HPDE6-E6E7 (cell line): ENCODE results near the gene C2CD2L.
"Not testable (repeated sequence)": the region's sequence is repeated elsewhere in the genome, so short reads cannot be mapped to it uniquely, and the experiment has no call there.

Source experiments
- DNase-seq: peaks from one replicate; pipeline ENCODE4 v3.0.0; 2011; ENCODE audit warnings: missing footprints; ENCODE audit errors: extremely low spot score

C2CD2L gene

GRCh38 chr11:119106564-119107537 lies at the start of gene C2CD2L:
Gene C2CD2L, plus strand, starts transcription at chr11:119107344. Its CDS starts 398 bp downstream, at chr11:119107742.
- DNase-seq = peak; percentile 93

- not testable (repeated sequence) for DNase-seq
Measured at GRCh38 chr11:119059128-119059527, 48.0 kb upstream of the C2CD2L start.

- DNase-seq = no peak
Measured at GRCh38 chr11:119061256-119061655, 45.9 kb upstream of the C2CD2L start.

DNA sequence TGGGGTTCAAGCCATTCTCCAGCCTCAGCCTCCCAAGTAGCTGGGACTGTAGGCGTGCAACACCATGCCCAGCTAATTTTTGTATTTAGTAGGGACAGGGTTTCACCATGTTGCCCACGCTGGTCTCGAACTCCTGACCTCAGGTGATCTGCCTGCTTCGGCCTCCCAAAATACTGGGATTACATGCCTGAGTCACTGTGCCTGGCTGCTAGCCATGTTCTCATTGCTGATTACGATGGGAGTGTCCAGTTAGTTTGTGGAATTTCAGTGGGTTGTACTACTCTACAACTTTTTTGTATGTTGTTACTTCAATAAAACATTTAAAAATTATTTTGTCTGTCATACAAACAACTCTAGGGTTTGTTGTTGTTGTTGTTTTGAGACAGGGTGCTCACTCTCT lies 44.4 kb upstream of the C2CD2L start:
- DNase-seq = no peak

- DNase-seq = peak; percentile 34
Measured at GRCh38 chr11:119065369-119065768, 41.8 kb upstream of the C2CD2L start.

- DNase-seq = peak; percentile 100
Measured at GRCh38 chr11:119067371-119068222, 39.5 kb upstream of the C2CD2L start, which contains the start of gene VPS11. Gene VPS11, plus strand, starts transcription at chr11:119067818. Its CDS starts 6 bp downstream, at chr11:119067824.

GRCh38 chr11:119077839-119078238 lies 29.3 kb upstream of the C2CD2L start:
- DNase-seq = no peak

DNA sequence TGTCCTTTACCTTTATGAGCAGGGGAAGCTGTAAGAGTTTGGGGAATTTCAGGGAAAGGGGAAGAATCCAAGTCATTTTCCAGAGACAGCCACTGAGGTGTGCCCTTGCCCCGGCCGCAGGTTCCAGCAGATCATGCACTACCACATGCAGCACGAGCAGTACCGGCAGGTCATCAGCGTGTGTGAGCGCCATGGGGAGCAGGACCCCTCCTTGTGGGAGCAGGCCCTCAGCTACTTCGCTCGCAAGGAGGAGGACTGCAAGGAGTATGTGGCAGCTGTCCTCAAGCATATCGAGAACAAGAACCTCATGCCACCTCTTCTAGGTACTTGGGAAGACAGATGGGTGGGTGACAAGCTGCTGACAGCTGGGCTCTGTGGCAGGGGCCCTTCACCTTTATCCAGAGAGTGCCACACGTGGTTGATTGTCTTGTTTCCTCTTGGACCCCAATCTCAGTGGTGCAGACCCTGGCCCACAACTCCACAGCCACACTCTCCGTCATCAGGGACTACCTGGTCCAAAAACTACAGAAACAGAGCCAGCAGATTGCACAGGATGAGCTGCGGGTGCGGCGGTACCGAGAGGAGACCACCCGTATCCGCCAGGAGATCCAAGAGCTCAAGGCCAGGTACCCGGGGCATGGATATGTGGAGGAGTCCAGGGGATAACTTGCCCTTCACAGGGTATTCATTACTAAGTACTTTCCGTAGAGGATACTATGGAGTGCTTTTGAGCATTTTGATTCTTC lies 28.3 kb upstream of the C2CD2L start:
- DNase-seq = no peak

GRCh38 chr11:119081682-119082260 lies 25.4 kb upstream of the C2CD2L start:
- DNase-seq = no peak

DNA sequence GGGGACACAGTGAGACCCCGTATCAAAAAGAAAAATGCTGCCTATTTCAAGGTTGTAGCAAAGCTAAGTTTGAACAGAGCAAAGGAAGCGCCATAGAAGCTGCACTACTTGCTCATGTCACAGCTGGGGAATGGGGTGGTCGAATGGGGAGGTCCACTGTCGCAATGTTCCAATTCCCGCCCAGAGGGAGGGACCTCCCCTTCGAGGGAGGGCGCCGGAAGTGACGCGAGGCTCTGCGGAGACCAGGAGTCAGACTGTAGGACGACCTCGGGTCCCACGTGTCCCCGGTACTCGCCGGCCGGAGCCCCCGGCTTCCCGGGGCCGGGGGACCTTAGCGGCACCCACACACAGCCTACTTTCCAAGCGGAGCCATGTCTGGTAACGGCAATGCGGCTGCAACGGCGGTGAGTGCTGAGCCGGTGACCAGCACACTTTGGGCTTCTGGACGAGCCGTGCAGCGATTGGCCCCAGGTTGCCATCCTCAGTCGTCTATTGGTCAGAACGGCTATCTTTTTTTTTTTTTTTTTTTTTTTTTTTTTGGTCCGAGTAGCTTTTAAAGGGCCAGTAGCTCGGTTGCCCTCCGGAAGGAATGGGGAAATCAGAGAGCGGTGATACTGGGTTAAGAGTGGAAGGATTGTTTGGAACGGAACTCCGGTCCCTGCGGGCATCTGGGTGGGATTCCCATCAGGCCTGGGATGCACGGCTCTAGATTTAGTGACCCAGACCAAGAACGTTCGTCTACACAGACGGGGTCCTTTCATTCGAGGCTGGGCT lies 22.3 kb upstream of the C2CD2L start, which contains the start of gene HMBS:
TSS of gene HMBS (plus strand) at position 219 of the 774 bp plus-strand sequence. CDS start at position 372, 153 bp downstream.
- DNase-seq = peak; percentile 93

DNA sequence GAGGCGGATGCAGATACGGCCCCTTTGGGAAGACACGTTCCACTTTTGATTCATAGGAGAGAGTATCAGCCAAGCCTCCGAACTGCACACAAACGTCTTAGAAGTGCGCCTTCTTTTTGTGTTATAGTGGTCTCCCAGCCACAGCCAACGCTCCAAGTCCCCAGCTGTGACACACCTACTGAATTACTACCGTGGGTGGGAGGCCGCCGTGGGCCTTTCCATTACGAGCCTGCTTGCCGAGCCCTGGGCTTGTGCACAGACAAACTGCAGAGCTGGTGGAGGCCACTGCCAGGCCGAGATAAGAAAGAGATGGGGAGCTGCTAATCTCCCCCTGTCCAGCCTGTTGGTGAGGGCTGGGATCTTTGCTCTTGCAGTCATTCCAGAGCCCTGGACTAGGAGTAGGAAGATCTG lies 21.7 kb upstream of the C2CD2L start:
- no peak for DNase-seq

GRCh38 chr11:119087123-119087522 lies 20.0 kb upstream of the C2CD2L start:
- no peak for DNase-seq

- no peak for DNase-seq
Measured at GRCh38 chr11:119087747-119088241, 19.4 kb upstream of the C2CD2L start.

GRCh38 chr11:119088406-119088805 lies 18.7 kb upstream of the C2CD2L start:
- DNase-seq = no peak

DNA sequence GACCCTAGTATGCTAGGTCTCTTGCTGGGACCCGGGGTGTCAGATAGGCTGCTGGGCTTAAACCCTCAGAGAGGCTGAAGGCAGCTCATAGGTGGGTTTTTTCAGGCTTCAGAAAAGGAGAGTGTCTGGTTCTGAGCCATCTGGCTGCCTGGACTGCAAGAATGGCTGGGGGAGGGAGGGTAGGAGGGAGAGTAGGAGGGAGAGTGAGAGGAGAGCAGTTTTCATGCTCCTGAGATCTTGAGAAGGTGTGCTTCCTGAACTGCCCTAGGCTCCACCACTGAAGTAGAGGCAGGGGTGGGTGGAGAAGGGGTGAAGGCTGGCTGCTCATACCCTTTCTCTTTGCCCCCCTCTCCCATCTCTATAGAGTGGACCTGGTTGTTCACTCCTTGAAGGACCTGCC lies 17.8 kb upstream of the C2CD2L start:
- no peak for DNase-seq

DNA sequence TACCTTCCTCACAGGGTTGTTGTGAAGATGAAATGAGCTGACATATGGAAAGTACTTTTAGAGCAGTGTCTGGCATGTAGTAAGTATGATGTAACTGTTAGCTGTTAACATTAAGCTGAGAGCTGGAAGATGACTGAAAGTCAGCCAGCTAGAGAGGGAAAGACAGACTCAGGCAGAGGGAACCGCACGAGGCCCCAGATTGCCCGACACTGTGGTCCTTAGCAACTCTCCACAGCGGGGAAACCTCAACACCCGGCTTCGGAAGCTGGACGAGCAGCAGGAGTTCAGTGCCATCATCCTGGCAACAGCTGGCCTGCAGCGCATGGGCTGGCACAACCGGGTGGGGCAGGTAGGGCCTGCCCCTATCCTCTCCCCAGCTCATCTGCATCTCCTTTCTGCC lies 16.0 kb upstream of the C2CD2L start:
- no peak for DNase-seq

DNA sequence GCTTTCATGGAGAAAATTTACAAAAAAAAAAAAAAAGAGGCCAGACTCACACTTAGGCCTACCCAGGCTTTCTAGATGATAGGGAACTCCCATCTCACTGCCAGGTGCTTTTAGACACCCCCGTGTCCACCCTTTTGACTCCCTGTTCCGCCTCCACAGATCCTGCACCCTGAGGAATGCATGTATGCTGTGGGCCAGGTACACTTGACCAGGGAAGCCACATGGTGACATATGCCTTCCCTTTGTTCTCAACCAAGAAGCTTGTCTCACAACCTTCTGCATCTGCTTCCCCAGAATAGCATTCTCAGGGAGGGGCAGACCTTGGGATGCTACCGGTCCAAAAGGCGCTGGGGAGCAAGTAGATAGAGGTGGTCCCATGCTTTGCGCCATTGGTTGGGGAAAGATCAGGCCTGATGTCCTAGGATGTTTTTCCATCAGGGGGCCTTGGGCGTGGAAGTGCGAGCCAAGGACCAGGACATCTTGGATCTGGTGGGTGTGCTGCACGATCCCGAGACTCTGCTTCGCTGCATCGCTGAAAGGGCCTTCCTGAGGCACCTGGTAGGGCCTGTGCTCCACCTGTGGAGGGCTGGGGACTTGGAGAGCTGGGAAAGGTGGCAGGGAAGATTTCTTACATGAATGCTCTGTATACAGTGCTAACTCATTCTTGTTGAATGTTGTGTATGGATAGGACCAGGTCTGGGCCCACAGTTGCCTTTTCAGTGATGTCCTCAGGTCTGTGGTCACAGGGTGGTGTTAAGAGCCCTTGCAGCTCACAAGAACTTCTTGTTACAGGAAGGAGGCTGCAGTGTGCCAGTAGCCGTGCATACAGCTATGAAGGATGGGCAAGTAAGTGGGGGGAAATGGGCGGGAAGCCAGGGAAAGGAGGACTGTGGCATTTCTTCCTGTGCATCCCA lies 14.9 kb upstream of the C2CD2L start:
- no peak for DNase-seq

- no peak for DNase-seq
Measured at GRCh38 chr11:119092880-119093842, 14.0 kb upstream of the C2CD2L start.
